Cardiac muscle cell (in vitro differentiated cells and primary cell): ENCODE data around the gene XYLT1. TPM values are rescaled to one million over a fixed set of nuclear protein-coding genes. Genes with fewer than 3 reads are reported as not detected.
A peak's percentile ranks its signal among the peaks of the same experiment; 100 is the strongest.

Experiments
- DNase-seq, 2 donors: peaks; one replicate each; pipeline versions ENCODE4 v3.0.0 to v3.0.0-alpha.2; 2010 to 2017; ENCODE audit warnings: low read depth in 1 of 2, low spot score in 1 of 2
- H3K27ac ChIP-seq: fragments of 200-600 bp; sonication (generic); 2 replicates; pipeline ENCODE4 v1.5.1; 2016
- H3K27me3 ChIP-seq: fragments of 200-600 bp; sonication (generic); 2 replicates; pipeline ENCODE4 v1.6.0; 2016; ENCODE audit warnings: control low read depth
- H3K36me3 ChIP-seq: fragments of 200-600 bp; sonication (generic); 2 replicates; pipeline ENCODE4 v1.5.1; 2016; ENCODE audit warnings: control low read depth
- H3K4me1 ChIP-seq: fragments of 200-600 bp; sonication (generic); 2 replicates; pipeline ENCODE4 v1.8.1; 2017; ENCODE audit warnings: low read depth, mild to moderate bottlenecking, mixed run types
- H3K4me3 ChIP-seq: fragments of 200-600 bp; sonication (generic); 2 replicates; pipeline ENCODE4 v1.5.1; 2016; ENCODE audit warnings: mild to moderate bottlenecking
- H3K9me3 ChIP-seq: fragments of 200-600 bp; sonication (generic); 2 replicates; pipeline ENCODE4 v1.5.1; 2017; ENCODE audit warnings: low read depth, mild to moderate bottlenecking, control low read depth
- CTCF ChIP-seq: IDR thresholded peaks from 2 replicates; pipeline ENCODE4 v1.5.1; 2012; ENCODE audit warnings: low read depth, mild to moderate bottlenecking, low read length
- polyA plus RNA-seq: library from polyadenylated mRNA; unstranded; fragments of >200 nt; fragmentation: Nextera tagmentation; extraction: Ambion mirVana; gene quantifications from 2 replicates; pipeline ENCODE4 v1.2.1, GENCODE V29; 2016
- total RNA-seq: library from RNA; depleted of rRNA; stranded (reverse); fragments of >200 nt; gene quantifications from 2 replicates; pipeline ENCODE4 v1.2.3, GENCODE V29; 2016

XYLT1 gene
- total and polyA plus RNA-seq, 2 experiments from 2014 or later = 3.1 to 7.2 TPM

DNA sequence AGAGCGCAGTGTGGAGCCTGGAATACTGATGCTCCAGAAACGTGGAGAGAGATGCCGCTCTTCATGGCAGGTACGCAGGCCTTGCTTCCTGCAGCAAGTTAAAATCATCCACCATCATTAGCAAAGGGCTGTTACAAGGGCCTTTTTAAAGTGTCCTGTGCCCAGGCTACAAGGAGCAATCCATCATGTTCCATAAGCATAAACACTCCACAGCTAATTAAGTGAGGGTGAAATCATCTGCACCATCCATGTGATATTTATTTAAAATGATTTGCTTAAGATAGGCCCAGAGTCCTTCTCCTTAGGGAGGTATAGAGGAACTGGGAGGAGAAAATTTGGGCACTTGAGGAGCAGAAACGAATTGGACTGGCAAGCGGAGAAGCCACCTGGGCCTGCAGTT is 372.1 kb downstream of the XYLT1 start:
- no peaks in the 10 kb centered on the region for H3K9me3 ChIP-seq
- no peak overlapping the region for H3K4me3 ChIP-seq
- no peaks in the 10 kb centered on the region for H3K27me3 ChIP-seq
- no peak for DNase-seq
- no peaks in the 10 kb centered on the region for H3K36me3 ChIP-seq
- no peak for TF ChIP-seq CTCF
- H3K27ac ChIP-seq = no peak overlapping the region
- no peaks in the 10 kb centered on the region for H3K4me1 ChIP-seq

DNA sequence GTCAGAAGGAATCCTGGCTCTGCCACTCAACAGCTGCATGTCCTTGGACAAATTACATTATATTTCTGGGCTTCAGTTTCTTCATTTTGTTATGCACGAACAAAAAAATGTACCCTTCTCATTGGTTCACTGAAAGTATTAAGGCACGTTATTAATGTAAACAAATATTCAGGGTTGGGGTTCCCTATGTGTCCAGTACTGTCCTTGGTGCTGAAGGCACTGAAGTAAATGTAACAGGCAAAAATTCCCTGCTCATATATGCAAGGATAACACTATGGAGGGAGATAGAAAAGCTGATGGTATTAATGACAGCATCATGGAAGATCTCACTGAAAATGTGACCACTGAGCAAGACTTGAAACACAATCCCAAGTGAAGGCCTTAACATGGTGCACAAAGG is 386.6 kb downstream of the XYLT1 start:
- Histone ChIP-seq H3K4me3 (no peak overlapping the region), H3K27ac (no peak overlapping the region), H3K27me3 (no peaks in the 10 kb centered on the region), H3K4me1 (no peaks in the 10 kb centered on the region), H3K9me3 (no peaks in the 10 kb centered on the region), H3K36me3 (no peaks in the 10 kb centered on the region)
- TF ChIP-seq CTCF = no peak
- DNase-seq = peak in 1 of 2 donors; percentile 54

DNA sequence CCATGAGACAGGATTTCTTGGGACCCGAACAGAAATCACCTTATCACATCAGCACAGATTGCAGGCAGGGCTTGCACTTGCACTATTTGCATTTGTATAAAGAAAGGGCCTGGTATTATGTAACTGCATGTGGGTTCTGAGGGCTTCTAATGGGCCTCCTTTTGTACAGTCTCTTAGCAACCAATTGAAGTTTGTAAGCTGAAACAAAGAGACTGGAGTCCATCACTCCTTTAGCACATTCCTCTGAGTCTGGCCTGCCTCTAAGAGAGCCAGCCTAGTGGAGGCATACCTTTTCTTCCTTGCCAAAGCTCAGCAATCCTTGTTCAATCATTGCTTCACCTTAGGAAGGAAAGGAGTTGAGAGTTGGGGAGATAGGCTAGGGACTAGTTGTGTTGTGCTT is 387.1 kb downstream of the XYLT1 start:
- no peak for DNase-seq
- TF ChIP-seq CTCF = no peak
- H3K27ac ChIP-seq = no peak overlapping the region
- H3K27me3 ChIP-seq = no peaks in the 10 kb centered on the region
- no peaks in the 10 kb centered on the region for H3K4me1 ChIP-seq
- H3K36me3 ChIP-seq = no peaks in the 10 kb centered on the region
- no peaks in the 10 kb centered on the region for H3K9me3 ChIP-seq
- H3K4me3 ChIP-seq = no peak overlapping the region

- no peak for TF ChIP-seq CTCF
- Histone ChIP-seq H3K9me3 (no peaks in the 10 kb centered on the region), H3K4me1 (no peaks in the 10 kb centered on the region), H3K27me3 (no peaks in the 10 kb centered on the region), H3K4me3 (no peak overlapping the region), H3K27ac (no peak overlapping the region), H3K36me3 (no peaks in the 10 kb centered on the region)
- no peak for DNase-seq
These were observed 388.5 kb downstream of the XYLT1 start for GRCh38 chr16:17082095-17082882.

- no peak for TF ChIP-seq CTCF
- Histone ChIP-seq H3K27me3 (no peaks in the 10 kb centered on the region), H3K36me3 (no peaks in the 10 kb centered on the region), H3K4me1 (no peaks in the 10 kb centered on the region), H3K27ac (no peak overlapping the region), H3K4me3 (no peak overlapping the region), H3K9me3 (no peaks in the 10 kb centered on the region)
- no peak for DNase-seq
These were observed 390.7 kb downstream of the XYLT1 start for GRCh38 chr16:17080105-17080504.
